ENCODE data around the gene MLC1. TPM values are rescaled to one million over a fixed set of nuclear protein-coding genes. Genes with fewer than 3 reads are reported as not detected.

Gene MLC1
- total RNA-seq, 2 experiments from 2014 or later: 0.16 TPM; not detected in 1

DNA sequence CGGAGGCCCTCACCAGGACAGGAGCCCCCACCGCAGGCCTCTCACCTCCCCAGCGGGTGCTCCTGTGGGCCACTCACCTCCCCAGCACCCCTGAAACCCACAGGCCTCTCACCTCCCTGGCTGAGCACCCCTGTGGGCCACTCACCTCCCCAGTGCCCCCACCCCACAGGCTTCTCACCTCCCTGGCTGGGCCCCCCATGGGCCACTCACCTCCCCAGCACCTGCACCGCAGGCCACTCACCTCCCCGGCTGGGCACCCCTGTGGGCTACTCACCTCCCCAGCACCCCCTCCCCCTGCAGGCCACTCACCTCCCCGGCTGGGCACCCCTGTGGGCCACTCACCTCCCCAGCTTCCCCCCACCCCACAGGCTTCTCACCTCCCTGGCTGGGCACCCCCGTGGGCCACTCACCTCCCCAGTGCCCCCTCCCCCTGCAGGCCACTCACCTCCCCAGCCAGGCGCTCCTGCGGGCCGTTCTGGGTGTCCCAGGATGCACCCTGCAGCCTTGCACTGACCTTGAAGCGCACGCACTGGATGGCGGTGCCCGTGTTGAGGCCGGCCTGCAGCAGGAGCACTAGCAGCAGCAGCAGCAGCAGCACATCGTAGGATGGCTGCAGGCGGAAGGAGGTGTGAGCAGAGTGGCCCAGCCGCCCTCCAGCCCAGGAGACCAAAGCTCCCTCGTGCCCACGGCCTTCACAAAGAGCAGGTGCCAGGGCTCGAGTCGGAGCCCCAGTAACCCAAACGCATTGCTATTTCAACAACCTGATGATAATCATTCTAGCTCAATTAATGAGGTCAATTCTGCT, 21.4 kb downstream of the MLC1 start:
- no TSS peak for BruUV-seq (replicated peaks)
- Histone ChIP-seq H3K79me2 (ENCODE audit: insufficient read depth, low read depth, low read length) (no peaks in the 10 kb centered on the region), H3K9me3 (ENCODE audit: low read length) (no peaks in the 10 kb centered on the region), H4K20me1 (ENCODE audit: insufficient read depth, low read length) (no peaks in the 10 kb centered on the region), H3K36me3 (ENCODE audit: insufficient read depth, low read length) (no peaks in the 10 kb centered on the region), H3K9me2 (ENCODE audit: insufficient read depth, low read length) (no peaks in the 10 kb centered on the region), H3K4me1 (ENCODE audit: insufficient read depth, low read length, poor library complexity, severe bottlenecking) (peaks cover 29% of the 10 kb centered on the region), H2AFZ (ENCODE audit: low read length) (no peak overlapping the region), H3K4me2 (ENCODE audit: low read length) (no peak overlapping the region), H3K27ac (ENCODE audit: low read depth, low read length, poor library complexity, severe bottlenecking) (no peak overlapping the region), H3K4me3 (ENCODE audit: low read depth, low read length, poor library complexity, severe bottlenecking) (no peak overlapping the region)
- CTCF ChIA-PET (ENCODE audit: unreplicated experiment): no interaction called here
- intact Hi-C loops (cut with micrococcal nuclease; ENCODE audit: unreplicated experiment): no loop called here
- POLR2A ChIA-PET: no interaction called here
- TF ChIP-seq EZH2phosphoT487 (IDR thresholded peaks at IDR 0.05; ENCODE audit: borderline replicate concordance, low read depth, low read length): no peak
- TF ChIP-seq, protein P1, sequence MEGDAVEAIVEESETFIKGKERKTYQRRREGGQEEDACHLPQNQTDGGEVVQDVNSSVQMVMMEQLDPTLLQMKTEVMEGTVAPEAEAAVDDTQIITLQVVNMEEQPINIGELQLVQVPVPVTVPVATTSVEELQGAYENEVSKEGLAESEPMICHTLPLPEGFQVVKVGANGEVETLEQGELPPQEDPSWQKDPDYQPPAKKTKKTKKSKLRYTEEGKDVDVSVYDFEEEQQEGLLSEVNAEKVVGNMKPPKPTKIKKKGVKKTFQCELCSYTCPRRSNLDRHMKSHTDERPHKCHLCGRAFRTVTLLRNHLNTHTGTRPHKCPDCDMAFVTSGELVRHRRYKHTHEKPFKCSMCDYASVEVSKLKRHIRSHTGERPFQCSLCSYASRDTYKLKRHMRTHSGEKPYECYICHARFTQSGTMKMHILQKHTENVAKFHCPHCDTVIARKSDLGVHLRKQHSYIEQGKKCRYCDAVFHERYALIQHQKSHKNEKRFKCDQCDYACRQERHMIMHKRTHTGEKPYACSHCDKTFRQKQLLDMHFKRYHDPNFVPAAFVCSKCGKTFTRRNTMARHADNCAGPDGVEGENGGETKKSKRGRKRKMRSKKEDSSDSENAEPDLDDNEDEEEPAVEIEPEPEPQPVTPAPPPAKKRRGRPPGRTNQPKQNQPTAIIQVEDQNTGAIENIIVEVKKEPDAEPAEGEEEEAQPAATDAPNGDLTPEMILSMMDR (conservative IDR thresholded peaks at IDR 0.05; ENCODE audit: low read length): no peak
- DNase-seq (ENCODE audit: low spot score): no peak

DNA sequence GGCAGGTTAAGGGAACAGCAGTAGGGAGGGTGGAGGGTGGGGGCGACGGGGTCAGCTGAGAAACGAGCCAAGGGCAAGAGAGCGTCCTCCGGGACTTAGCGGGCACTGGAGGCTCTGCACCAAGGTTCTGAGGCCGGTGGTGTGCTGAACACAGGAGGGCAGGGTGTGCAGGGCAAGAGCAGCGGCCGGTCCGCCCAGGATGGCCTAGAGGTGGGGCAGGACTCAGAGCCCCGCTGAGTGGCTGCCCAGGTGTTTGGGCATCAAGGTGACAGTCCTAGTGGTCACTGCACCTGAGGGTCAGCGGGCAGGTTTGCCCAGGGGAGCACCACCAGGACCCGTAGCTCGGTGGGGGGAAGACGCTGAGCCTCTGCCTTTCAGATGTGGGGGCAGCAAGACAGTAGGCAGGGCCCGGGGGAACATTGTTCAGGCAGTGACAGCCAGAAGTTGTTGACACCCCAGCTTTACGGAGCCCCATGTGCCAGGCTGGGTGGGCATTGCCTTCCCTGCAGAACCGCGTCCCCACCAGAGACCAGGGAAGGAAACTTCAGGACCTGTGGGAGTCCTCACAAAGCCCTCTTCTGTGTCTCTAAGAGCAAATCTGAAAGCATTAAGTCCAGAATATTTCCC, 22.6 kb downstream of the MLC1 start:
- Histone ChIP-seq H3K4me1 (ENCODE audit: insufficient read depth, low read length, poor library complexity, severe bottlenecking) (peaks cover 33% of the 10 kb centered on the region), H3K79me2 (ENCODE audit: insufficient read depth, low read depth, low read length) (no peaks in the 10 kb centered on the region), H3K9me2 (ENCODE audit: insufficient read depth, low read length) (no peaks in the 10 kb centered on the region), H3K9me3 (ENCODE audit: low read length) (no peaks in the 10 kb centered on the region), H3K36me3 (ENCODE audit: insufficient read depth, low read length) (no peaks in the 10 kb centered on the region), H2AFZ (ENCODE audit: low read length) (no peak overlapping the region), H3K4me3 (ENCODE audit: low read depth, low read length, poor library complexity, severe bottlenecking) (no peak overlapping the region), H3K27ac (ENCODE audit: low read depth, low read length, poor library complexity, severe bottlenecking) (no peak overlapping the region), H3K4me2 (ENCODE audit: low read length) (no peak overlapping the region), H4K20me1 (ENCODE audit: insufficient read depth, low read length) (no peaks in the 10 kb centered on the region)
- ChIA-PET CTCF (ENCODE audit: unreplicated experiment) (no interaction called here), POLR2A (no interaction called here)
- BruUV-seq (replicated peaks): no TSS peak
- intact Hi-C loops (cut with micrococcal nuclease; ENCODE audit: unreplicated experiment): no loop called here
- no peak for DNase-seq (ENCODE audit: low spot score)
- TF ChIP-seq, protein P1 (conservative IDR thresholded peaks at IDR 0.05; ENCODE audit: low read length): no peak
- no peak for TF ChIP-seq EZH2phosphoT487 (IDR thresholded peaks at IDR 0.05; ENCODE audit: borderline replicate concordance, low read depth, low read length)

DNA sequence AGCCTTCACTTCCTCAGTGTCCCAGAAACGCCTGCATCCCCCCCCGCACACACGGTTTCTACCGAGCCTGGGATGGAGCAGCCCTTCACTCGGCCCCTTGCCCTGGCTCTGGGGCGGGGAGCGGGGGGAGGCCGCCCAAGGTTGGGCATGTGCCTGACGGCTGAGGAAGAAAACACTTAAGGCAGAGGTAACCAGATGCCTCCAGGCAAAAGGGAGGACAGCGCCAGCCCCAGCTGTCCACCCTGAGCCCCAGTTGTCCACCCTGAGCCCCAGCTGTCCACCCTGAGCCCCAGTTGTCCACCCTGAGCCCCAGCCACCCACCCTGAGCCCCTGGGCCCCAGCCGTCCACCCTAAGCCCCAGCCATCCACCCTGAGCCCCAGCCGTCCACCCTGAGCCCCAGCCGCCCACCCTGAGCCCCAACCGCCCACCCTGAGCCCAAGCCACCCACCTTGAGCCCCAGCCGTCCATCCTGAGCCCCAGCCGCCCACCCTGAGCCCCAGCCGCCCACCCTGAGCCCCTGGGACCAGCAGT, 23.3 kb downstream of the MLC1 start:
- intact Hi-C loops (cut with micrococcal nuclease; ENCODE audit: unreplicated experiment): no loop called here
- no peaks in the 10 kb centered on the region for H3K9me2 ChIP-seq (ENCODE audit: insufficient read depth, low read length)
- H3K27ac ChIP-seq (ENCODE audit: low read depth, low read length, poor library complexity, severe bottlenecking): no peak overlapping the region
- H3K9me3 ChIP-seq (ENCODE audit: low read length): no peaks in the 10 kb centered on the region
- BruUV-seq (replicated peaks): no TSS peak
- no peaks in the 10 kb centered on the region for H4K20me1 ChIP-seq (ENCODE audit: insufficient read depth, low read length)
- POLR2A ChIA-PET: interaction anchor here (0.7 kb wide), 1 partner anchor 19 kb away, joined by 3 read pairs; no protein-coding TSS in a partner anchor
- H3K4me2 ChIP-seq (ENCODE audit: low read length): no peak overlapping the region
- CTCF ChIA-PET (ENCODE audit: unreplicated experiment): no interaction called here
- DNase-seq (ENCODE audit: low spot score): no peak
- TF ChIP-seq, protein P1 (conservative IDR thresholded peaks at IDR 0.05; ENCODE audit: low read length): no peak
- TF ChIP-seq EZH2phosphoT487 (IDR thresholded peaks at IDR 0.05; ENCODE audit: borderline replicate concordance, low read depth, low read length): no peak
- H3K79me2 ChIP-seq (ENCODE audit: insufficient read depth, low read depth, low read length): no peaks in the 10 kb centered on the region
- H3K4me3 ChIP-seq (ENCODE audit: low read depth, low read length, poor library complexity, severe bottlenecking): no peak overlapping the region
- H2AFZ ChIP-seq (ENCODE audit: low read length): no peak overlapping the region
- no peaks in the 10 kb centered on the region for H3K36me3 ChIP-seq (ENCODE audit: insufficient read depth, low read length)
- H3K4me1 ChIP-seq (ENCODE audit: insufficient read depth, low read length, poor library complexity, severe bottlenecking): peaks cover 37% of the 10 kb centered on the region

Measured in OCI-LY7 (cell line).